Stimulated activated effector memory CD8-positive, alpha-beta T cell treated with anti-CD3 and anti-CD28 coated beads, Interleukin-12 subunit alpha, Interleukin-12 subunit beta, amount 100 ng/mL, for 72 hours (primary cell): Measurements from ENCODE around the gene CIB1.
A peak's percentile ranks its signal among the peaks of the same experiment; 100 is the strongest.

ENCODE experiments used
- ATAC-seq: fragments of 150-1000 bp; cut with Tn5 transposase; 2 replicates; pipeline ENCODE4 v1.10.0; 2021
- DNase-seq, 2 donors: peaks; one replicate each; pipeline ENCODE4 v3.0.0; 2021 to 2022; ENCODE audit warnings: low spot score in 2 of 2
- H3K27ac Mint-ChIP-seq: one replicate; pipeline ENCODE4 v1.8.0; 2022; ENCODE audit warnings: mild to moderate bottlenecking, mixed read lengths
- H3K36me3 Mint-ChIP-seq: one replicate; pipeline ENCODE4 v1.8.0; 2022; ENCODE audit warnings: mild to moderate bottlenecking, mixed read lengths
- H3K4me1 Mint-ChIP-seq: one replicate; pipeline ENCODE4 v1.8.0; 2022; ENCODE audit warnings: mixed read lengths
- H3K4me3 Mint-ChIP-seq: one replicate; pipeline ENCODE4 v1.8.0; 2022; ENCODE audit warnings: mild to moderate bottlenecking, mixed read lengths
- H3K9me3 Mint-ChIP-seq: one replicate; pipeline ENCODE4 v1.8.0; 2022; ENCODE audit warnings: mixed read lengths

Gene CIB1

DNA sequence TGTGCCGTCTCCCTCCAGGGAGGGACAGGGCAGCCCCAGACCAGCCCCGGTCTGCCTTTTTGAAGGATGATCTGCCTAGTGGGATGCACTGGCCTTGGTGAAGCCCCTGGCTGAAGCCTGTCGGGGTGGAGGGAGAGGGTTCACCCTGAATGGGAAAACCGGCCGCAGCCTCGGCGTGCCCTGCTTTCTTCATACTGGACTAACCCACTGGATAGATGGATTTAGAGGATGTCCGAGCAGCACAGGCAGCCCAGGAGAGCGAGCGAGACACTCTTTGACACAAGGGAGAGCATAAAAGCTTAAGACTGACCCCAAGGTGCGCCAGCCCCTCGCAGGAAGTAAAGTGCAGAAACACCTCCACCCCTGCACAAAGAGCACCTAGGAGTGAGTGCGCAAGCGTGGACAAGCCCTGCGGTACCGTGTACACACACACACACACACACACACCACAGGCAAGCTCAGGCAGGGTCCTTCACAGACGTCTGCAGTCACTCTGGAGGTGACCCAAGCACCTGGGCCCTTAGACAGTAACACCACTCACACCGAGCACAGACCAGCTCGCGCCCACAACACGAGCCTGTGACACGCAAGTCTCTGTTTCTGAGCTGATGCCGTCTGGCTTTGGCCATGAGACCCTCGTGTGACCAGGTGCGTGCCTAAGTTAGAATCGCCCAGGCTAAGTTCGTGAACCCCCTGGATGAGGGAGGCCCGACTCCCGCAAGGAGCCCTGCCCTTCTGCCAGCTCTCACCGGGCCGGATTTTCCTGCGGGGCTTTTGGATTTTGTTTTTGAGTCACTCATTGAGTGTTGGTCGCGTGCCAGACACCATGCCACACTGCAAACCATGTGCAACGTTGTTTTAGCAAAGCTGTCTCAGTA, 21.3 kb downstream of the CIB1 start:
- ATAC-seq (no peak), DNase-seq (no peak)
- peaks cover 69% of the 10 kb centered on the region for H3K4me1 Mint-ChIP-seq
- H3K36me3 Mint-ChIP-seq, result peaks cover 10% of the 10 kb centered on the region
- H3K4me3 Mint-ChIP-seq, result no peak overlapping the region
- H3K9me3 Mint-ChIP-seq, result no peaks in the 10 kb centered on the region
- peak overlapping the region; percentile 92 for H3K27ac Mint-ChIP-seq

DNA sequence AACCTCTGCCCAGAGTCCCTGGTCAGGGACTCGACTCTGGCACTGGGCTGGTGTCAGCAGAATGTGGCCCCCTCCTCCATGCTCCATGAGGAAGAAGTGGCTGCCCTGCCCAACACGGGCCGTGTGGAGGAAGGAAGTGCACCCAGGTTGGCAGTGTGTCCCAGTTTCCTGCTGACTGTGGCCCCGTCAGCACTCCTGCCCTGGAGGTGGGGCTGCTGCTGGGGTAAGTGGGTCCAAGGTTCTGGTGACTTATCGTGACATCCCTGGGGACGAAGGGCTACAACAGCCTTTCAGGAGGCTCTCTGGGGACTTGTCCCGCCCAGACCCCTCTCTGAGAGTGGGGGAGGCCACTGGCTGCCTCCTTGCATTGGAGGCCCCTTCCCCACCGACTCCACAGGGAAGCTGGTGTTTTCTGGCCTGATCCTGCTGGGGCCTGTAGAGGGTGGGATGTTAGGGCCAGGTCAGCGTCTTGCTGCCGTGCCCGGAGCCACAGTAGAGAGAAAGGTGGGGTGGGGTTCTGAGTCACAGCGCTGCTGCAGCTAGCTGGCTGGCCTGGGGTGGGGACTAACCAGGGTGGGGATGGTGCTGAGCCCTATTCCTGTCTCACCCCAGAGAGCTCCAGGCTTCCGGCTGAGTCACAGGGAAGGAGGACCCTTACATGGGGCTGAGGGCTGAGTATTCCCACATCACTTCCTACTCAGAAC, 22.1 kb downstream of the CIB1 start:
- no peak overlapping the region for H3K4me3 Mint-ChIP-seq
- H3K36me3 Mint-ChIP-seq, result peaks cover 10% of the 10 kb centered on the region
- H3K4me1 Mint-ChIP-seq, result peaks cover 63% of the 10 kb centered on the region
- peak overlapping the region; percentile 92 for H3K27ac Mint-ChIP-seq
- peak; percentile 29 for ATAC-seq
- no peak for DNase-seq
- H3K9me3 Mint-ChIP-seq, result no peaks in the 10 kb centered on the region

DNA sequence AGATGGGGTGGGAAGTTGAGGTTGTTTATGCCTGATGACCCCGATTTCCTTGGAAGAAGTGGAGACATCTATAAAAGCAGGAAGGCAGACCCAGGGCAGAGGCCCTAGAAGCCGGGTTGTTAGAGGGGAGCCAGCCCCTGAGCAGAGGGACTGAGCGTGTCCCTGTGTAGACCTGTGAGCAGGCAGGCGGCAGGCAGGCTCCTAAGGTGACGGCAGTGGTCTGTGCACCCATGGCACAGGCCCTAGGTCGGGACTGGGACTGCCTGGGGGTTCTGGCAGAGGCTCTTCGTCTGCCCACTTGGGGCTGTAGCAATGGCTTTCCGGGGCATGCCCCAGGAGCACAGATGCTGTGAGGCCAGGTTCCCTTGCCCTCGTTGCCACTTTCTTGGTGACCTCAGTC, 22.7 kb downstream of the CIB1 start:
- DNase-seq (no peak), ATAC-seq (no peak)
- peaks cover 10% of the 10 kb centered on the region for H3K36me3 Mint-ChIP-seq
- peaks cover 63% of the 10 kb centered on the region for H3K4me1 Mint-ChIP-seq
- H3K27ac Mint-ChIP-seq, result peak overlapping the region; percentile 92
- peak overlapping the region; percentile 60 for H3K4me3 Mint-ChIP-seq
- no peaks in the 10 kb centered on the region for H3K9me3 Mint-ChIP-seq

DNA sequence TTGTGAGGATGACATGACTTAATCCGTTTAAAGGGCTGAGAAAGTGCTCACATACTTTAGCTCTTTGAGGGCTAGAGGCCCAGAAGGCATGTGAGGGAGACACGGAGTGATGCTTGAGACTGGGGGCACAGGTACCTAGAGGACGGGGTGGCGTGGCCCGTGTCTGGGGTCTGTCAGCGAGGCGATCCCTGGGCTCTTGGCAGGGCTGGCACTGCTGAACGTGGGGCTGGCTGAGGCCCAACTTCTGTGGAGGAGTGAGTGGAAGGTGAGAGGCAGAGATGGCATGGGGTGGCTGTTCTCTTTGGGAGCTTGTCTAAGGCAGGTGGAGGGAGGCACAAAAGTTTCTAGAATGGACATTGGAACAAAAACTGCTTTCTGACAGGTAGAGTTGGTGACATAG, 23.1 kb downstream of the CIB1 start:
- peaks cover 65% of the 10 kb centered on the region for H3K4me1 Mint-ChIP-seq
- ATAC-seq, result no peak
- H3K9me3 Mint-ChIP-seq, result no peaks in the 10 kb centered on the region
- peak overlapping the region; percentile 92 for H3K27ac Mint-ChIP-seq
- peaks cover 10% of the 10 kb centered on the region for H3K36me3 Mint-ChIP-seq
- peak overlapping the region; percentile 60 for H3K4me3 Mint-ChIP-seq
- no peak for DNase-seq

DNA sequence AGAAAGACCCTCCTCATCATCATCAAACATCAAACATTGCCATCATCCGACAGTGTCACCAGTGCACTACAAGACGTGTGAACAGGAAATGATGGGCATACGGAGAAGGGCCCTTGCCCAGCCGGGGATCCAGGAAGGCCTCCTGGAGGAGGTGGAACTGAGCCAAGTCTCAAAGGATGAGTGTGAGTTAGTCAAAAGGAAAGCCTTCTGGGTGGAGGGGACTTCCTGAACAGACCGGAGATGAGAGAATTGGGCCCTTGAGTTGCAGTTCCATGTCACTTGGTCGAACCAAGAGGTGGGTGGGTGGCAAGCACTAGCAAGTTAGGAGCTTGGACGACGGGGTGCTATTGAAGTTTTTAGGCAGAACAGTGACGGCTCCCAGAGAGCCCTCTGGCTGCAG, 24.1 kb downstream of the CIB1 start:
- H3K4me3 Mint-ChIP-seq, result peak overlapping the region; percentile 60
- ATAC-seq, result peak; percentile 88
- no peaks in the 10 kb centered on the region for H3K9me3 Mint-ChIP-seq
- DNase-seq, result peak in 1 of 2 donors; percentile 73
- H3K4me1 Mint-ChIP-seq, result peaks cover 60% of the 10 kb centered on the region
- peak overlapping the region; percentile 92 for H3K27ac Mint-ChIP-seq
- H3K36me3 Mint-ChIP-seq, result peaks cover 10% of the 10 kb centered on the region

DNA sequence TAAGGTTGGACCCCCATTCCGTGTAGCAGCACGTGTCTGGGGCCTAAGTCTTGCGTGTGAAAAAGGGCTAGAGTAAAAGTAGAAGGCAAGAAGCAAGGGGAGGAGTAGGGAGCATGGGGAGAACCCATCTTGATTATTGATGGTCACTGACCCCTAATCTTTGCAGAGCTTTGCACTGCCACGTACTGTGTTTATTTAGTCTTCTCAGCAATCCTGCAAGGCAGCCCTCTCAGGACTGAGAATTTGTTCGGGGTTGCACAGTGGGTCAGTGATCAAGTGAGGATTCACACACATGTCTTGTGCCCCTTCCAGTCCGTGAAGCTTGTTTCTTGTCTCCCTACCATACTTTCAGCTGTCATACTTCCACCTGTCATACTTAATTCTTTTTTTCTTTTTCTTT, 25.4 kb downstream of the CIB1 start:
- DNase-seq, result no peak
- no peak for ATAC-seq
- H3K4me1 Mint-ChIP-seq, result peaks cover 53% of the 10 kb centered on the region
- H3K36me3 Mint-ChIP-seq, result peaks cover 6% of the 10 kb centered on the region
- no peaks in the 10 kb centered on the region for H3K9me3 Mint-ChIP-seq
- no peak overlapping the region for H3K4me3 Mint-ChIP-seq
- H3K27ac Mint-ChIP-seq, result no peak overlapping the region

DNA sequence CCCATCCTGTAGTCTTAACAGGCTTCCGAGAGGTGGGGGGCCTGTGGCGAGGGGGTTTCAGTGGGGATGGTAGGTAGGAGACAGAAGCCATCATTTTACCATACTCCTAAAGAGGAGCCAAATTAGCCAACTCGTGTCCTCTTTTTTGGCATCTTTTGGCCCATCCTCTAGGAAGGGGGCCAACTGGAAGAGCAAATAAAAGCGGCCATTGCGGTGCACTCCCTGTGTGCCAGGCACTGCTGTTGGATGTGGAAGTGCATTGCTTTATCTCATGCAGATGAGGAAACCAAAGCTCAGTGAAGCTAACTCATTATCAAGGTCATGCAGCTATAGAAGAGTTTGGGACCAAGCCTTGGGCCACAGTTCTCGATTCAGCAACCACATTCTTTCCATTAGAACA, 26.5 kb downstream of the CIB1 start:
- peaks cover 10% of the 10 kb centered on the region for H3K36me3 Mint-ChIP-seq
- DNase-seq (no peak), ATAC-seq (no peak)
- peaks cover 52% of the 10 kb centered on the region for H3K4me1 Mint-ChIP-seq
- no peak overlapping the region for H3K4me3 Mint-ChIP-seq
- no peak overlapping the region for H3K27ac Mint-ChIP-seq
- H3K9me3 Mint-ChIP-seq, result no peaks in the 10 kb centered on the region

DNA sequence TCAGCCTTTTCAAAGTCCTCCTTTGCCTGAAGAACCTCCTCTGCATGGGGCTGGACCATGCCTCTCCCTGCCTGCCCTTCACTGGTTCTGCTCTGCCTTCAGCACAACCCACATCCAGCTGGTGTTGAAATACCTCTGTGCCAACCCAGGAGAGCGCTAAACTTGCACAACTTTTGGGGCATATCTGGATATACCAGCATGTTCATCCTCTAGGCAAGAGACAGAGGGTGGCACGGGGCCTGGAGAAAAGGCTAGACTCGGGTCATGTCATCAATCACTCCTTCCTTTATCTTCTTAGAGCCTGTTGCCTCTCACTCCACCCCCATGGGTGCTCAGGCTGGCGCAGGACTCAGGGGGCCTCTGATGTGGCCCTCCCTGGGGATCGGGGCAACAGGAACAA, 27.9 kb downstream of the CIB1 start:
- peaks cover 11% of the 10 kb centered on the region for H3K36me3 Mint-ChIP-seq
- no peak overlapping the region for H3K4me3 Mint-ChIP-seq
- peak overlapping the region; percentile 32 for H3K27ac Mint-ChIP-seq
- DNase-seq, result no peak
- peaks cover 43% of the 10 kb centered on the region for H3K4me1 Mint-ChIP-seq
- no peak for ATAC-seq
- no peaks in the 10 kb centered on the region for H3K9me3 Mint-ChIP-seq

DNA sequence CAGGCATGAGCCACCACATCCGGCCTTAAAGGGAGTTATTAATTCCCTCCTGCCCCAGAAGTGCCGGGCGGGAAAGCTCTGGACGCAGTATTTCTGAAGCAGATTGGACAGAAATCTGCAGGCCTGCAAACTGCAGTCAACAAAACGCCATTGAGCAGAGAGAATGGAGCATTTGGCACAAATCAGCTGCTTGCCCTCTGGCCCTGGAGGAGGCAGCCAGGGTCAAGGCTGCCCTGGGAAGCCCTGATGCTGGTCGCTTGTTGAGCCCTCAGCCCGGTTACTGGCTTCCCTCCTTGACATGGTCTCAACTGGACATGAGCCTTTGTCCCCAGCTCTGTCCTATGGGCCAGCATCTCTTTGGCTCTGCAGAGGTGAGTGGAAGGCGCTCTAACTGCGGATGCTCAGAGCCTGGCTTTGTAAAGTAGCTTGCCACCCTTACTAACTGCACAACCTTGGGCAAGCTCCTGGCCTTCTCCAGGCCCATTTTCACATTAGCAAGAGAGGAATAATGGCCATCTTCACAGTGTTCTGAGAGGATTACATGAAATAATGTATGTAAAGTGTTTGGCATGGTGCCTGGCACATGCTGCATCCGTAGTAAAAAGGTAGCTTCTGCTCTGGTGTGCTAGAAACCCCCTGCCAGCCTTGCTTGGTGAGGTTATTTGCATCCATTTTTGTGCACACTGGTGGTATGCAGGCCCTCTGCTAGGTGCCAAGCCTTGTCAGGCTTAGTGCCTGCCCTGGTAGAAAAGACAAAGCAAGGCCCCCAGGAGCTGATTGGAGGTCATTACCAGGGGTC, 28.5 kb downstream of the CIB1 start:
- Mint-ChIP-seq H3K27ac (no peak overlapping the region), H3K4me1 (peaks cover 43% of the 10 kb centered on the region), H3K4me3 (no peak overlapping the region), H3K9me3 (no peaks in the 10 kb centered on the region), H3K36me3 (peaks cover 11% of the 10 kb centered on the region)
- ATAC-seq, result no peak
- DNase-seq, result no peak

DNA sequence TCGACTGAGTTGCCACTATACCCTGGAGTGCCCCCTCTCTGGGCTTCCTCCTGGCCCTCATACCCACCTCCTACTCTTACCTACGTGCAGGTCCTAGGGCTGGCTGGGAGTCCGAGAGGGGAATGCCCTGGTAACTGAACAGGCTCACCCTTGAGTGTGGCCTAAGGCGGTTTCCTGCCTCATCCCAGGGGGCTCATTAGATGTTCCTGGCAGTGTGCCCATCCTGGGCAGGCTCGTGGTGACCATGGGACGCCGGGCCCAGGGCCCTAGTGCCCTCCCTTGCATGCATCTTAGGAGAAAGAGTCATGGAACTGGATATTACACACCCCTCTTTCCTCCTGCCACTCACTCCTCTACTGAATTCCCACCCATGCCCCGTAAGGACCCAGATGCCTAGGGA, 29.8 kb downstream of the CIB1 start:
- no peak for ATAC-seq
- H3K36me3 Mint-ChIP-seq, result peaks cover 5% of the 10 kb centered on the region
- H3K9me3 Mint-ChIP-seq, result no peaks in the 10 kb centered on the region
- H3K4me1 Mint-ChIP-seq, result peaks cover 35% of the 10 kb centered on the region
- H3K27ac Mint-ChIP-seq, result no peak overlapping the region
- no peak for DNase-seq
- H3K4me3 Mint-ChIP-seq, result no peak overlapping the region

DNA sequence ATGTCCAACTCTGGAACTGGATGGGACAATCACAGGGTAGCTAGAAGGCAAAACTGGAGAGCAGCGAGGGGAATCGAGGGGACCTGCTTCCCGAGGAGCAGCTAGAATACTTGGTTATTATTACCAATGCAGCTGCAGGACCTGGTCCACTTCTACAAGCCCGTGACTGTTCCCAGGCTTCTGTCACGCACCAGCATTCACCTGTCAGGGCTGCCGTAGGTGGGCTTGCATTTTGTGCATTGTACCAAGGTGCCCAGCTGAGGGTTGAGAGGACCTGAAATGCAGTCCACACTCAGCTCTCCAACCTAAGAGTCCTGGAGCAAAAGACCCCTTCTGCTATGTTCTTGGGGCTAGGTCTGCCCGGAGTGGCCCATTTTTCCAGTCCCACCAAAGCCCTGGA, 30.3 kb downstream of the CIB1 start:
- ATAC-seq (no peak), DNase-seq (no peak)
- Mint-ChIP-seq H3K9me3 (no peaks in the 10 kb centered on the region), H3K4me1 (peaks cover 31% of the 10 kb centered on the region), H3K36me3 (peaks cover 5% of the 10 kb centered on the region), H3K4me3 (no peak overlapping the region), H3K27ac (no peak overlapping the region)

DNA sequence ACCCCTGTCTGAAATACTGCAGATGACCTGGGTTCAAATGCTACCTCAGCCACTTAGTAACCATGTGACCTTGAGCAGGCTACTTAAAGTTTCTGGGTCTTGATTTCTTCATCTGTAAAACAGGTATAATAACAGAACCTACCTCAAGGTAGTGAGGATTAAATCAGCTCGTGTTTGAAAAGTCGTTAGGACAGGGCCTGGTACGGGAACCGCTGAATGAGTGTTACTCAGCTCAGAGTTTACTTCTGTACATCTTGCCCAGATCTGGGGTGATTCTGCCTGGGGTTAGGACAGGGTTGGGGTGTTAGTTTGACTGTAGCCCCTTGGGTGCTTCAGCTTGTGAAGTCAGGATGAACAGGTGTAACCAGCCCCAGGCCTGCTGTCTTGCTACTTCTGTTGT, 30.8 kb downstream of the CIB1 start:
- H3K36me3 Mint-ChIP-seq, result peaks cover 5% of the 10 kb centered on the region
- no peaks in the 10 kb centered on the region for H3K9me3 Mint-ChIP-seq
- DNase-seq (no peak), ATAC-seq (no peak)
- H3K4me3 Mint-ChIP-seq, result peak overlapping the region; percentile 77
- peaks cover 30% of the 10 kb centered on the region for H3K4me1 Mint-ChIP-seq
- H3K27ac Mint-ChIP-seq, result no peak overlapping the region

DNA sequence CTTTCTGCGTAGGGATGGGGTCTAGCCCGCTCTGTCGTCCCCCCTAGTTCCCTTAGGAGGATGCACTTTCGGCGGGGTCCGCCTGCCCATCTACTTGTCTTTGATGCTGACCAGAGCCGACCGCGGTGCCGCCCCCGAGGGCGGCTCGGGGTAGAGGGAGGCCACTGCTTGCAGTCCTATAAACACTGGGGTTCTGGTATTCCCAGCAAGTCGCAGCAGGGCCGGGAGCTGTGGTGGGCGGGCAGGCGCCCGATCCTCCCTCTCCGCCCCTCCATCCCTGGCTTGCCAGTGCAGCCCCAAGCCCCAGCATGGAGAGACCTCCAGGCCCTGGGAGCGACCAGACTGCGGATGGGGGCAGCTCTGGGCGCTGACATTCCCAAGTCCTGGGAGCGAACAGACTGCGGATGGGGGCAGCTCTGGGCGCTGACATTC, 31.8 kb downstream of the CIB1 start:
- H3K4me1 Mint-ChIP-seq, result peaks cover 30% of the 10 kb centered on the region
- H3K4me3 Mint-ChIP-seq, result peak overlapping the region; percentile 77
- H3K36me3 Mint-ChIP-seq, result peaks cover 5% of the 10 kb centered on the region
- DNase-seq, result no peak
- no peaks in the 10 kb centered on the region for H3K9me3 Mint-ChIP-seq
- ATAC-seq, result no peak
- H3K27ac Mint-ChIP-seq, result peak overlapping the region; percentile 75

DNA sequence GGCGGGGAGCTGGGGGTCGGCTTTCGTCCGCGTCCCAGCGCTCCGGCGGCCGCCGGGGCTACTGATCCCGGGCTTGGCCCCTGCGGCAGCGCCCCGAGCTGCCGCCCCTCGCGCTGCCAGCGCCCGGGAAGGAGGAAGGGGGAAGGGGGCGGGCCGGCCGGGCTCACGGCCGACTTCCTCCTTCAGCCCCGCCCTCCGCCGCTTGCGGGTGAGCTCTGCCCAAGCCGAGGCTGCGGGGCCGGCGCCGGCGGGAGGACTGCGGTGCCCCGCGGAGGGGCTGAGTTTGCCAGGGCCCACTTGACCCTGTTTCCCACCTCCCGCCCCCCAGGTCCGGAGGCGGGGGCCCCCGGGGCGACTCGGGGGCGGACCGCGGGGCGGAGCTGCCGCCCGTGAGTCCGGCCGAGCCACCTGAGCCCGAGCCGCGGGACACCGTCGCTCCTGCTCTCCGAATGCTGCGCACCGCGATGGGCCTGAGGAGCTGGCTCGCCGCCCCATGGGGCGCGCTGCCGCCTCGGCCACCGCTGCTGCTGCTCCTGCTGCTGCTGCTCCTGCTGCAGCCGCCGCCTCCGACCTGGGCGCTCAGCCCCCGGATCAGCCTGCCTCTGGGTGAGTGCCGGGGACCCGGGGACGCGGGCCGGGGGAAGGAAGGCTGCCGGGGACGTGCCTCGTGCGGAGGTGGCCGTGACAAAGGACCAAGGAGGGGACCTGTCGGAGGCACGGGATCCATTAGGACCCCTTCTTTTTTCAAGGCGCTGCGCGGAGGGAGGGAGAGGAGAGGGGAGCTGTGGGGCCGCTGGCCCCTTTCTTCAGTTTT, 32.4 kb downstream of the CIB1 start, which contains the start of gene SEMA4B:
Gene SEMA4B, plus strand, starts transcription at position 201 of the 814 bp plus-strand sequence. Its CDS starts 249 bp downstream, at position 450.
- Mint-ChIP-seq H3K36me3 (peaks cover 5% of the 10 kb centered on the region), H3K4me3 (peak within 1 kb of the TSS; percentile 77), H3K9me3 (no peaks in the 10 kb centered on the region), H3K27ac (peak within 1 kb of the TSS; percentile 82), H3K4me1 (peaks cover 28% of the 10 kb centered on the region)
- ATAC-seq (peak; percentile 91), DNase-seq (peak; percentile 62 to 85)
